GM21825 (cell line): ENCODE results near the gene CCDC97.
A peak's percentile ranks its signal among the peaks of the same experiment; 100 is the strongest.
"Not testable (repeated sequence)": the region's sequence is repeated elsewhere in the genome, so short reads cannot be mapped to it uniquely, and the experiment has no call there.

Source experiments
- ATAC-seq: cut with Tn5 transposase; IDR thresholded peaks from one replicate; pipeline ENCODE4 v1.9.1; 2021; ENCODE audit warnings: mild to moderate bottlenecking, moderate library complexity; ENCODE audit not compliant: unreplicated experiment

CCDC97 gene

GRCh38 chr19:41310033-41310831, at the start of gene CCDC97:
TSS of gene CCDC97 (plus strand) at chr19:41310172. CDS start at chr19:41310311, 139 bp downstream.
- ATAC-seq, result peak; percentile 53

GRCh38 chr19:41261474-41262190, 48.3 kb upstream of the CCDC97 start:
- no peak for ATAC-seq

- ATAC-seq, result peak; percentile 13
These were observed 46.7 kb upstream of the CCDC97 start for GRCh38 chr19:41263042-41263849.

- peak; percentile 58 for ATAC-seq
These were observed 46.0 kb upstream of the CCDC97 start, which contains the start of gene HNRNPUL1 for GRCh38 chr19:41263850-41264580. TSS of gene HNRNPUL1 (plus strand) at chr19:41264372. CDS start at chr19:41264504, 132 bp downstream.

GRCh38 chr19:41264581-41265394, 45.2 kb upstream of the CCDC97 start:
- ATAC-seq, result no peak

- ATAC-seq, result no peak
These were observed 44.4 kb upstream of the CCDC97 start for GRCh38 chr19:41265395-41266153.

GRCh38 chr19:41269055-41269454, 40.9 kb upstream of the CCDC97 start:
- ATAC-seq, result no peak

- no peak for ATAC-seq
These were observed 40.4 kb upstream of the CCDC97 start for GRCh38 chr19:41269571-41269970.

GRCh38 chr19:41273076-41273475, 36.9 kb upstream of the CCDC97 start:
- ATAC-seq, result no peak

GRCh38 chr19:41274802-41275201, 35.2 kb upstream of the CCDC97 start:
- no peak for ATAC-seq

- ATAC-seq, result no peak
These were observed 33.7 kb upstream of the CCDC97 start for GRCh38 chr19:41276231-41276630.

- no peak for ATAC-seq
These were observed 31.5 kb upstream of the CCDC97 start for GRCh38 chr19:41278478-41278877.

- no peak for ATAC-seq
These were observed 21.1 kb upstream of the CCDC97 start for GRCh38 chr19:41288673-41289530.

- not testable (repeated sequence) for ATAC-seq
These were observed 20.2 kb upstream of the CCDC97 start for GRCh38 chr19:41289814-41290213.

- ATAC-seq, result no peak
These were observed 15.6 kb upstream of the CCDC97 start for GRCh38 chr19:41294393-41294792.

- ATAC-seq, result no peak
These were observed 14.5 kb upstream of the CCDC97 start for GRCh38 chr19:41295499-41295898.

GRCh38 chr19:41296433-41296871, 13.5 kb upstream of the CCDC97 start:
- ATAC-seq, result no peak
